GM12891 (cell line): ENCODE measurements around the gene LHFPL2.

Source experiments
- PAX5 ChIP-seq: IDR thresholded peaks from 2 replicates; pipeline ENCODE4 v1.6.1; 2011; ENCODE audit warnings: low read length, moderate library complexity, mild to moderate bottlenecking; ENCODE audit not compliant: insufficient read depth, severe bottlenecking
- POLR2A ChIP-seq: IDR thresholded peaks from 2 replicates; pipeline ENCODE4 v1.6.1; 2011; ENCODE audit warnings: low read depth, low read length, control low read depth
- POLR2AphosphoS5 ChIP-seq: IDR thresholded peaks from 2 replicates; pipeline ENCODE4 v1.6.1; 2011; ENCODE audit warnings: low read depth, low read length, control low read depth
- POU2F2 ChIP-seq: IDR thresholded peaks from 2 replicates; pipeline ENCODE4 v1.6.1; 2011; ENCODE audit warnings: low read depth, mild to moderate bottlenecking, control low read depth, low read length, moderate library complexity
- TAF1 ChIP-seq: IDR thresholded peaks from 2 replicates; pipeline ENCODE4 v1.6.1; 2011; ENCODE audit warnings: low read depth, low read length, control low read depth

GRCh38 chr5:78476795-78477194 lies 171.8 kb downstream of the LHFPL2 start:
- TF ChIP-seq TAF1 = no peak
- no peak for TF ChIP-seq PAX5
- no peak for TF ChIP-seq POLR2AphosphoS5
- TF ChIP-seq POLR2A = no peak
- TF ChIP-seq POU2F2 = no peak
